Activated T-helper 2 cell treated with anti-CD3 and anti-CD28 coated beads, Interferon-gamma antibody, Interleukin-2, Interleukin-4, amounts not matched to agents 10 μg/mL and 5 μg/mL and 100 μg/mL, durations not matched to agents 14 hours and 24 hours and 36 hours (primary cell): Measurements from ENCODE around the gene MSH5. TPM values are rescaled to one million over a fixed set of nuclear protein-coding genes. Genes with fewer than 3 reads are reported as not detected.
"Not testable (repeated sequence)": the region's sequence is repeated elsewhere in the genome, so short reads cannot be mapped to it uniquely, and the experiment has no call there.

Experiments used
- DNase-seq: peaks from one replicate; pipeline ENCODE4 v3.0.0; 2021; ENCODE audit warnings: low spot score
- H3K27ac Mint-ChIP-seq: one replicate; pipeline ENCODE4 v1.8.0; 2021; ENCODE audit warnings: mixed read lengths
- H3K27me3 Mint-ChIP-seq: one replicate; pipeline ENCODE4 v1.8.0; 2021; ENCODE audit warnings: low read depth, mixed read lengths
- H3K36me3 Mint-ChIP-seq: one replicate; pipeline ENCODE4 v1.8.0; 2021; ENCODE audit warnings: low read depth, mixed read lengths
- H3K4me1 Mint-ChIP-seq: one replicate; pipeline ENCODE4 v1.8.0; 2021; ENCODE audit warnings: low read depth, mixed read lengths
- H3K4me3 Mint-ChIP-seq: one replicate; pipeline ENCODE4 v1.8.0; 2021; ENCODE audit warnings: low read depth, mild to moderate bottlenecking, moderate library complexity, mixed read lengths
- H3K9me3 Mint-ChIP-seq: one replicate; pipeline ENCODE4 v1.8.0; 2021; ENCODE audit warnings: mixed read lengths
- intact Hi-C: fragments of 100-400 bp; cut with micrococcal nuclease; formaldehyde crosslinking; loops from one replicate; pipeline ENCODE4 v1.15.1; 2023
- total RNA-seq: library from RNA; stranded (reverse); gene quantifications from 2 replicates; pipeline ENCODE4 v1.2.3, GENCODE V29; 2022

The MSH5 gene
- total RNA-seq, 1 donor from 2014 or later: 93.3 TPM

- no peak for DNase-seq
- peaks cover 3% of the 10 kb centered on the region for H3K4me1 Mint-ChIP-seq
- H3K36me3 Mint-ChIP-seq: peaks cover 60% of the 10 kb centered on the region
- no peak overlapping the region for H3K27ac Mint-ChIP-seq
- intact Hi-C loops: no loop called here
- no peak overlapping the region for H3K4me3 Mint-ChIP-seq
- no peaks in the 10 kb centered on the region for H3K27me3 Mint-ChIP-seq
- no peaks in the 10 kb centered on the region for H3K9me3 Mint-ChIP-seq
These were observed 42.5 kb downstream of the MSH5 start for GRCh38 chr6:31782126-31782855.

GRCh38 chr6:31784098-31784925 is 44.5 kb downstream of the MSH5 start:
- Mint-ChIP-seq H3K36me3 (peaks cover 52% of the 10 kb centered on the region), H3K4me3 (no peak overlapping the region), H3K27me3 (no peaks in the 10 kb centered on the region), H3K4me1 (peaks cover 2% of the 10 kb centered on the region), H3K27ac (no peak overlapping the region), H3K9me3 (no peaks in the 10 kb centered on the region)
- intact Hi-C loops: no loop called here
- DNase-seq: no peak

DNA sequence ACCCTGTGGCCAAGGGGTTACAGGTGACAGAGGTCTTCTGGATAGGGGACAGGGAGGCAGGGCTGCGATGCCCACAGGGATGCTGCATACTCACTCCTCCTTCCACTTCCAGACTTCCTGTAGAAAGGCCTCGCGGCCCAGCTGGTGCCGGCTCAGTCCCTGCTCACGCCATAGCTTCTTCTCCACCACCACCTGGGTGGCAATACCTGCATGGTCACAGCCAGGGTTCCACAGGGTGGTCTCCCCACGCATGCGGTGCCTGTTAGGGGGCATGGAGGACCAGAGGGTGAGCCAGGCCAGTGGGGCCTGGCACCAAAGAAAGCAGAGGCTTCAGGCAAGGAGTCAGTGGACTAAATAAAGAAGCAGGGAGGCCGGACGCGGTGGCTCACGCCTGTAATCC is 45.7 kb downstream of the MSH5 start:
- no peak for DNase-seq
- intact Hi-C loops: no loop called here
- Mint-ChIP-seq H3K36me3 (peaks cover 51% of the 10 kb centered on the region), H3K4me1 (peaks cover 3% of the 10 kb centered on the region), H3K27me3 (no peaks in the 10 kb centered on the region), H3K27ac (no peak overlapping the region), H3K9me3 (no peaks in the 10 kb centered on the region), H3K4me3 (no peak overlapping the region)

GRCh38 chr6:31791324-31792089 is 51.7 kb downstream of the MSH5 start:
- DNase-seq: no peak
- Mint-ChIP-seq H3K27ac (peak overlapping the region; percentile 62), H3K27me3 (no peaks in the 10 kb centered on the region), H3K4me3 (peak overlapping the region; percentile 17), H3K4me1 (peaks cover 21% of the 10 kb centered on the region), H3K9me3 (no peaks in the 10 kb centered on the region), H3K36me3 (peaks cover 49% of the 10 kb centered on the region)
- intact Hi-C loops: no loop called here

- intact Hi-C loops: no loop called here
- Mint-ChIP-seq H3K4me3 (no peak overlapping the region), H3K36me3 (peaks cover 47% of the 10 kb centered on the region), H3K4me1 (peaks cover 25% of the 10 kb centered on the region), H3K27ac (no peak overlapping the region), H3K27me3 (no peaks in the 10 kb centered on the region), H3K9me3 (no peaks in the 10 kb centered on the region)
- no peak for DNase-seq
These were observed 52.2 kb downstream of the MSH5 start for GRCh38 chr6:31792090-31792374.

- intact Hi-C loops: no loop called here
- H3K9me3 Mint-ChIP-seq: no peaks in the 10 kb centered on the region
- peaks cover 52% of the 10 kb centered on the region for H3K36me3 Mint-ChIP-seq
- H3K27me3 Mint-ChIP-seq: no peaks in the 10 kb centered on the region
- DNase-seq: no peak
- H3K4me3 Mint-ChIP-seq: peak overlapping the region; percentile 26
- H3K4me1 Mint-ChIP-seq: peaks cover 32% of the 10 kb centered on the region
- H3K27ac Mint-ChIP-seq: no peak overlapping the region
These were observed 53.0 kb downstream of the MSH5 start for GRCh38 chr6:31792761-31793171.

GRCh38 chr6:31793927-31794245 is 54.1 kb downstream of the MSH5 start:
- H3K27me3 Mint-ChIP-seq, H3K9me3 Mint-ChIP-seq, DNase-seq: not testable (repeated sequence)
- intact Hi-C loops: loop anchor here (2.0 kb wide), 2 partner anchors 21 to 55 kb away; partner anchors contain the start of genes HSPA1A and HSPA1L
- Mint-ChIP-seq H3K36me3 (peaks cover 55% of the 10 kb centered on the region), H3K4me3 (peak overlapping the region; percentile 93), H3K27ac (peak overlapping the region; percentile 87), H3K4me1 (peaks cover 36% of the 10 kb centered on the region)

GRCh38 chr6:31794294-31794865 is 54.6 kb downstream of the MSH5 start:
- DNase-seq: no peak
- Mint-ChIP-seq H3K4me3 (peak overlapping the region; percentile 93), H3K4me1 (peaks cover 34% of the 10 kb centered on the region), H3K9me3 (no peaks in the 10 kb centered on the region), H3K36me3 (peaks cover 50% of the 10 kb centered on the region), H3K27me3 (no peaks in the 10 kb centered on the region), H3K27ac (peak overlapping the region; percentile 87)
- intact Hi-C loops: loop anchor here (2.0 kb wide), 2 partner anchors 20 to 56 kb away; partner anchors contain the start of genes HSPA1A and HSPA1L

- H3K27me3 Mint-ChIP-seq: no peaks in the 10 kb centered on the region
- no peak for DNase-seq
- intact Hi-C loops: loop anchor here (2.0 to 5.0 kb wide), 3 partner anchors 20 to 56 kb away; partner anchors contain the start of genes HSPA1A and HSPA1L
- peaks cover 33% of the 10 kb centered on the region for H3K4me1 Mint-ChIP-seq
- H3K4me3 Mint-ChIP-seq: peak overlapping the region; percentile 93
- peaks cover 46% of the 10 kb centered on the region for H3K36me3 Mint-ChIP-seq
- peak overlapping the region; percentile 98 for H3K27ac Mint-ChIP-seq
- no peaks in the 10 kb centered on the region for H3K9me3 Mint-ChIP-seq
These were observed 55.2 kb downstream of the MSH5 start for GRCh38 chr6:31794866-31795615.

DNA sequence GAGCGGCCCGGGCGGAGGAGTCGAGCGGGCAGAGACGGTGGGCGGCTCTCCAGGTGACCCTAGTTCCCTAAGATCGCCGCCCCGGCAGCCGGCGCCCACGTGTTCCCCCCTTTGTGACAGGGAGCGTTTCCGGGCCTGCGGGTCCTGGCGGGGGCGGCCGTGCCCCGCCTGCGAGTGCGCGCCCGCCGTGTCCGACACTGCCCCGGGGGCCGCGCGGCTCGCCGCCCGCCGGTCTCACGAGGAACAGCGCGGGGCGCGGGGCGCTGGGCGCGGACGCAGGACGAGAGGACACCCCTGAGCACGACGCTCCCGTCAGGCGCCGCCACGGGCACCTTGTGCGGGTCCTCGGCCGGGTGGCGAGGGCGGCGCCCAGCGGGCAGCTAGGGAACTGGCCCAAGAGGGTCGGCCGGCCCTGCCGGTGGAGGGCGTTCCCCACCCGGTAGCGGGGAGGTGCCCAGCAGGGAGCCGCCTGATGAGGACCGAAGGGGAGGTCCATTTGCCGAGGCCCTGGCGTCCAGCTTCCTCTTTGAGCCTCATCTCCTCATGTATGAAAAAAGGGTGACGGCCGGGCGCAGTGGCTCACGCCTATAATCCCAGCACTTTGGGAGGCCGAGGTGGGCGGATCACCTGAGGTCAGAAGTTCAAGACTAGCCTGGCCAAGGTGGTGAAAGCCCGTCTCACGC is 56.0 kb downstream of the MSH5 start, which contains the start of gene VARS1:
TSS of gene VARS1 (minus strand) at position 137 of the 683 bp plus-strand sequence. CDS start 535 bp downstream, outside the sequence.
- Mint-ChIP-seq H3K9me3 (no peaks in the 10 kb centered on the region), H3K4me1 (peaks cover 30% of the 10 kb centered on the region), H3K27me3 (no peaks in the 10 kb centered on the region), H3K4me3 (peak within 1 kb of the TSS; percentile 93), H3K27ac (peak within 1 kb of the TSS; percentile 98), H3K36me3 (peaks cover 43% of the 10 kb centered on the region)
- intact Hi-C loops: loop anchor here (2.0 to 5.0 kb wide), 3 partner anchors 19 to 57 kb away; partner anchors contain the start of genes HSPA1A and HSPA1L
- peak; percentile 81 for DNase-seq

- no peaks in the 10 kb centered on the region for H3K9me3 Mint-ChIP-seq
- H3K4me3 Mint-ChIP-seq: peak overlapping the region; percentile 21
- intact Hi-C loops: loop anchor here (5.0 kb wide), 1 partner anchor 35 kb away; no protein-coding TSS in a partner anchor
- H3K4me1 Mint-ChIP-seq: peaks cover 29% of the 10 kb centered on the region
- peaks cover 38% of the 10 kb centered on the region for H3K36me3 Mint-ChIP-seq
- no peaks in the 10 kb centered on the region for H3K27me3 Mint-ChIP-seq
- no peak for DNase-seq
- peak overlapping the region; percentile 72 for H3K27ac Mint-ChIP-seq
These were observed 57.2 kb downstream of the MSH5 start for GRCh38 chr6:31796993-31797385.
